Measurements from ENCODE around the gene FAM43B.

DNA sequence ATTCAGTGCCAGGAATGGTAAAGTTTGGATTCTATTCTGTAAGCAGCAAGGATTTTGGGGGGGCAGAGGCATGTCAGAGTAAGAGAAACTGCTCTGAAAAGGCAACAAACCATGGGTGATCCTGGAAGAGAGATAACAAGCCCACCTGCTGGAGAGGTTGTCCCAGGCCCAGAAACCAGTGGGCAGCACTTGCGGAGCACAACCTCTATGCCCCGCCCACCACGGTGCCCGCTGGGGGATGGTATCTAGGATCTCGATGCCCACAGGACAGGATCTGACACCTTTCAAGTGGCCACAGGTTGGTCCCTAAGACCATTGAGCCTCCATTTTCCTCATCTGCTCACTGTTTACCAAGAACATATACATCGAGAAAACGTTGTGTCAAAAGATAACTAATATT is 24.2 kb upstream of the FAM43B start:
- TF ChIP-seq, protein P1, sequence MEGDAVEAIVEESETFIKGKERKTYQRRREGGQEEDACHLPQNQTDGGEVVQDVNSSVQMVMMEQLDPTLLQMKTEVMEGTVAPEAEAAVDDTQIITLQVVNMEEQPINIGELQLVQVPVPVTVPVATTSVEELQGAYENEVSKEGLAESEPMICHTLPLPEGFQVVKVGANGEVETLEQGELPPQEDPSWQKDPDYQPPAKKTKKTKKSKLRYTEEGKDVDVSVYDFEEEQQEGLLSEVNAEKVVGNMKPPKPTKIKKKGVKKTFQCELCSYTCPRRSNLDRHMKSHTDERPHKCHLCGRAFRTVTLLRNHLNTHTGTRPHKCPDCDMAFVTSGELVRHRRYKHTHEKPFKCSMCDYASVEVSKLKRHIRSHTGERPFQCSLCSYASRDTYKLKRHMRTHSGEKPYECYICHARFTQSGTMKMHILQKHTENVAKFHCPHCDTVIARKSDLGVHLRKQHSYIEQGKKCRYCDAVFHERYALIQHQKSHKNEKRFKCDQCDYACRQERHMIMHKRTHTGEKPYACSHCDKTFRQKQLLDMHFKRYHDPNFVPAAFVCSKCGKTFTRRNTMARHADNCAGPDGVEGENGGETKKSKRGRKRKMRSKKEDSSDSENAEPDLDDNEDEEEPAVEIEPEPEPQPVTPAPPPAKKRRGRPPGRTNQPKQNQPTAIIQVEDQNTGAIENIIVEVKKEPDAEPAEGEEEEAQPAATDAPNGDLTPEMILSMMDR (conservative IDR thresholded peaks at IDR 0.05; ENCODE audit: low read depth in 2 of 2), result no peak
- TF ChIP-seq EZH2 (IDR thresholded peaks at IDR 0.05; ENCODE audit: low read depth, unreplicated experiment), result no peak
- TF ChIP-seq EZH2phosphoT487 (IDR thresholded peaks at IDR 0.05; ENCODE audit: unreplicated experiment), result no peak
- TF ChIP-seq POLR2AphosphoS5 (IDR thresholded peaks at IDR 0.05; ENCODE audit: low read depth), result no peak
- TF ChIP-seq, protein P2, sequence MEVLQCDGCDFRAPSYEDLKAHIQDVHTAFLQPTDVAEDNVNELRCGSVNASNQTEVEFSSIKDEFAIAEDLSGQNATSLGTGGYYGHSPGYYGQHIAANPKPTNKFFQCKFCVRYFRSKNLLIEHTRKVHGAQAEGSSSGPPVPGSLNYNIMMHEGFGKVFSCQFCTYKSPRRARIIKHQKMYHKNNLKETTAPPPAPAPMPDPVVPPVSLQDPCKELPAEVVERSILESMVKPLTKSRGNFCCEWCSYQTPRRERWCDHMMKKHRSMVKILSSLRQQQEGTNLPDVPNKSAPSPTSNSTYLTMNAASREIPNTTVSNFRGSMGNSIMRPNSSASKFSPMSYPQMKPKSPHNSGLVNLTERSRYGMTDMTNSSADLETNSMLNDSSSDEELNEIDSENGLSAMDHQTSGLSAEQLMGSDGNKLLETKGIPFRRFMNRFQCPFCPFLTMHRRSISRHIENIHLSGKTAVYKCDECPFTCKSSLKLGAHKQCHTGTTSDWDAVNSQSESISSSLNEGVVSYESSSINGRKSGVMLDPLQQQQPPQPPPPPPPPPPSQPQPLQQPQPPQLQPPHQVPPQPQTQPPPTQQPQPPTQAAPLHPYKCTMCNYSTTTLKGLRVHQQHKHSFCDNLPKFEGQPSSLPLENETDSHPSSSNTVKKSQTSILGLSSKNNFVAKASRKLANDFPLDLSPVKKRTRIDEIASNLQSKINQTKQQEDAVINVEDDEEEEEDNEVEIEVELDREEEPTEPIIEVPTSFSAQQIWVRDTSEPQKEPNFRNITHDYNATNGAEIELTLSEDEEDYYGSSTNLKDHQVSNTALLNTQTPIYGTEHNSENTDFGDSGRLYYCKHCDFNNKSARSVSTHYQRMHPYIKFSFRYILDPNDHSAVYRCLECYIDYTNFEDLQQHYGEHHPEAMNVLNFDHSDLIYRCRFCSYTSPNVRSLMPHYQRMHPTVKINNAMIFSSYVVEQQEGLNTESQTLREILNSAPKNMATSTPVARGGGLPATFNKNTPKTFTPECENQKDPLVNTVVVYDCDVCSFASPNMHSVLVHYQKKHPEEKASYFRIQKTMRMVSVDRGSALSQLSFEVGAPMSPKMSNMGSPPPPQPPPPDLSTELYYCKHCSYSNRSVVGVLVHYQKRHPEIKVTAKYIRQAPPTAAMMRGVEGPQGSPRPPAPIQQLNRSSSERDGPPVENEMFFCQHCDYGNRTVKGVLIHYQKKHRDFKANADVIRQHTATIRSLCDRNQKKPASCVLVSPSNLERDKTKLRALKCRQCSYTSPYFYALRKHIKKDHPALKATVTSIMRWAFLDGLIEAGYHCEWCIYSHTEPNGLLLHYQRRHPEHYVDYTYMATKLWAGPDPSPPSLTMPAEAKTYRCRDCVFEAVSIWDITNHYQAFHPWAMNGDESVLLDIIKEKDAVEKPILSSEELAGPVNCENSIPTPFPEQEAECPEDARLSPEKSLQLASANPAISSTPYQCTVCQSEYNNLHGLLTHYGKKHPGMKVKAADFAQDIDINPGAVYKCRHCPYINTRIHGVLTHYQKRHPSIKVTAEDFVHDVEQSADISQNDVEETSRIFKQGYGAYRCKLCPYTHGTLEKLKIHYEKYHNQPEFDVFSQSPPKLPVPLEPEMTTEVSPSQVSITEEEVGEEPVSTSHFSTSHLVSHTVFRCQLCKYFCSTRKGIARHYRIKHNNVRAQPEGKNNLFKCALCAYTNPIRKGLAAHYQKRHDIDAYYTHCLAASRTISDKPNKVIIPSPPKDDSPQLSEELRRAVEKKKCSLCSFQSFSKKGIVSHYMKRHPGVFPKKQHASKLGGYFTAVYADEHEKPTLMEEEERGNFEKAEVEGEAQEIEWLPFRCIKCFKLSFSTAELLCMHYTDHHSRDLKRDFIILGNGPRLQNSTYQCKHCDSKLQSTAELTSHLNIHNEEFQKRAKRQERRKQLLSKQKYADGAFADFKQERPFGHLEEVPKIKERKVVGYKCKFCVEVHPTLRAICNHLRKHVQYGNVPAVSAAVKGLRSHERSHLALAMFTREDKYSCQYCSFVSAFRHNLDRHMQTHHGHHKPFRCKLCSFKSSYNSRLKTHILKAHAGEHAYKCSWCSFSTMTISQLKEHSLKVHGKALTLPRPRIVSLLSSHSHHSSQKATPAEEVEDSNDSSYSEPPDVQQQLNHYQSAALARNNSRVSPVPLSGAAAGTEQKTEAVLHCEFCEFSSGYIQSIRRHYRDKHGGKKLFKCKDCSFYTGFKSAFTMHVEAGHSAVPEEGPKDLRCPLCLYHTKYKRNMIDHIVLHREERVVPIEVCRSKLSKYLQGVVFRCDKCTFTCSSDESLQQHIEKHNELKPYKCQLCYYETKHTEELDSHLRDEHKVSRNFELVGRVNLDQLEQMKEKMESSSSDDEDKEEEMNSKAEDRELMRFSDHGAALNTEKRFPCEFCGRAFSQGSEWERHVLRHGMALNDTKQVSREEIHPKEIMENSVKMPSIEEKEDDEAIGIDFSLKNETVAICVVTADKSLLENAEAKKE (CRISPR knock-in tag; IDR thresholded peaks at IDR 0.05), result no peak
- TF ChIP-seq CREB1 (CRISPR knock-in tag; IDR thresholded peaks at IDR 0.05; ENCODE audit: low read depth), result no peak
- TF ChIP-seq JUNB (IDR thresholded peaks at IDR 0.05; ENCODE audit: unreplicated experiment), result no peak
- TF ChIP-seq, protein P3, sequence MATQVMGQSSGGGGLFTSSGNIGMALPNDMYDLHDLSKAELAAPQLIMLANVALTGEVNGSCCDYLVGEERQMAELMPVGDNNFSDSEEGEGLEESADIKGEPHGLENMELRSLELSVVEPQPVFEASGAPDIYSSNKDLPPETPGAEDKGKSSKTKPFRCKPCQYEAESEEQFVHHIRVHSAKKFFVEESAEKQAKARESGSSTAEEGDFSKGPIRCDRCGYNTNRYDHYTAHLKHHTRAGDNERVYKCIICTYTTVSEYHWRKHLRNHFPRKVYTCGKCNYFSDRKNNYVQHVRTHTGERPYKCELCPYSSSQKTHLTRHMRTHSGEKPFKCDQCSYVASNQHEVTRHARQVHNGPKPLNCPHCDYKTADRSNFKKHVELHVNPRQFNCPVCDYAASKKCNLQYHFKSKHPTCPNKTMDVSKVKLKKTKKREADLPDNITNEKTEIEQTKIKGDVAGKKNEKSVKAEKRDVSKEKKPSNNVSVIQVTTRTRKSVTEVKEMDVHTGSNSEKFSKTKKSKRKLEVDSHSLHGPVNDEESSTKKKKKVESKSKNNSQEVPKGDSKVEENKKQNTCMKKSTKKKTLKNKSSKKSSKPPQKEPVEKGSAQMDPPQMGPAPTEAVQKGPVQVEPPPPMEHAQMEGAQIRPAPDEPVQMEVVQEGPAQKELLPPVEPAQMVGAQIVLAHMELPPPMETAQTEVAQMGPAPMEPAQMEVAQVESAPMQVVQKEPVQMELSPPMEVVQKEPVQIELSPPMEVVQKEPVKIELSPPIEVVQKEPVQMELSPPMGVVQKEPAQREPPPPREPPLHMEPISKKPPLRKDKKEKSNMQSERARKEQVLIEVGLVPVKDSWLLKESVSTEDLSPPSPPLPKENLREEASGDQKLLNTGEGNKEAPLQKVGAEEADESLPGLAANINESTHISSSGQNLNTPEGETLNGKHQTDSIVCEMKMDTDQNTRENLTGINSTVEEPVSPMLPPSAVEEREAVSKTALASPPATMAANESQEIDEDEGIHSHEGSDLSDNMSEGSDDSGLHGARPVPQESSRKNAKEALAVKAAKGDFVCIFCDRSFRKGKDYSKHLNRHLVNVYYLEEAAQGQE (IDR thresholded peaks at IDR 0.05; ENCODE audit: unreplicated experiment), result no peak
